B cell (primary cell): ENCODE measurements around the gene SMTN. TPM values are rescaled to one million over a fixed set of nuclear protein-coding genes. Genes with fewer than 3 reads are reported as not detected.

Experiments
- ATAC-seq: fragments of 200-7000 bp; cut with Tn5 transposase; one replicate; pipeline ENCODE4 v1.10.0; 2021; ENCODE audit warnings: low read depth, mild to moderate bottlenecking, moderate number of reproducible peaks, moderate library complexity
- CTCF ChIA-PET: fragments of 350-600 bp; sonication (Branson Sonifier 250); formaldehyde crosslinking; loops from one replicate; lab custom pipeline; 2021; ENCODE audit warnings: antibody characterized with exemption, inconsistent platforms; lab: Charles Lee
- POLR2A ChIA-PET: fragments of 350-600 bp; sonication (Branson Sonifier 250); formaldehyde crosslinking; loops from one replicate; lab custom pipeline; 2021; ENCODE audit warnings: antibody characterized with exemption; lab: Charles Lee
- DNase-seq: peaks from one replicate; pipeline ENCODE4 v3.0.0; 2013
- H2AFZ ChIP-seq: 2 replicates; pipeline ENCODE4 v1.6.1; 2012; ENCODE audit warnings: mild to moderate bottlenecking, low read depth, low read length; ENCODE audit not compliant: insufficient read depth, poor library complexity, severe bottlenecking
- H3K27ac ChIP-seq, 2 donors: 1 replicate in 1 of 2; 2 replicates in 1 of 2; pipeline ENCODE4 v1.5.1; 2012 to 2013; ENCODE audit warnings: low read length in 2 of 2, mild to moderate bottlenecking in 2 of 2, moderate library complexity in 1 of 2
- H3K27me3 ChIP-seq, 4 experiments: fragments of 200-600 bp in 1 of 4; sonication (generic) in 1 of 4; replicated peaks in 1 of 4; 1 replicate in 2 of 4; 2 replicates in 2 of 4; pipeline versions ENCODE4 v1.6.1 to v1.7.0; 2013 to 2016; ENCODE audit warnings: low read length in 3 of 4, mild to moderate bottlenecking in 2 of 4, mixed read lengths in 1 of 4, moderate library complexity in 1 of 4; ENCODE audit not compliant: insufficient read depth in 4 of 4, control insufficient read depth in 3 of 4; ENCODE audit errors: control extremely low read depth in 1 of 4
- H3K36me3 ChIP-seq, 2 experiments: replicated peaks in 1 of 2; 1 replicate in 1 of 2; 2 replicates in 1 of 2; pipeline versions ENCODE4 v1.6.1 to v1.7.1; 2013; ENCODE audit warnings: low read length in 1 of 2; ENCODE audit not compliant: insufficient read depth in 2 of 2, control insufficient read depth in 1 of 2; ENCODE audit errors: control extremely low read depth in 1 of 2, extremely low read depth in 1 of 2
- H3K4me1 ChIP-seq, 2 donors: fragments of 200-600 bp in 1 of 2; sonication (generic) in 1 of 2; 1 replicate in 1 of 2; 2 replicates in 1 of 2; pipeline versions ENCODE4 v1.5.1 to v1.6.1; 2013 to 2017; ENCODE audit warnings: low read length in 2 of 2; ENCODE audit not compliant: control insufficient read depth in 2 of 2, insufficient read depth in 2 of 2
- H3K4me2 ChIP-seq: replicated peaks from 2 replicates; pipeline ENCODE3; 2012; ENCODE audit warnings: mild to moderate bottlenecking, low read depth, low read length; ENCODE audit not compliant: poor library complexity, severe bottlenecking
- H3K4me3 ChIP-seq, 5 experiments: fragments of 200-600 bp in 1 of 5; sonication (generic) in 1 of 5; 1 replicate in 3 of 5; 2 replicates in 2 of 5; pipeline versions ENCODE4 v1.5.1 to v1.7.0; 2011 to 2016; ENCODE audit warnings: low read length in 4 of 5, mild to moderate bottlenecking in 4 of 5, low read depth in 2 of 5, control low read depth in 1 of 5, moderate library complexity in 1 of 5; ENCODE audit not compliant: insufficient read depth in 1 of 5; ENCODE audit errors: control extremely low read depth in 1 of 5, extremely low read depth in 1 of 5
- H3K79me2 ChIP-seq: fragments of 200-600 bp; sonication (generic); one replicate; pipeline ENCODE4 v1.6.0; 2016; ENCODE audit warnings: low read length; ENCODE audit not compliant: control insufficient read depth, insufficient read depth
- H3K9ac ChIP-seq: fragments of 200-600 bp; sonication (generic); 2 replicates; pipeline ENCODE4 v1.6.1; 2017; ENCODE audit warnings: mild to moderate bottlenecking, low read length, moderate library complexity
- H3K9me3 ChIP-seq, 3 donors: one replicate each; pipeline versions ENCODE4 v1.6.1 to v1.7.1; 2013; ENCODE audit warnings: low read length in 2 of 3; ENCODE audit not compliant: control insufficient read depth in 2 of 3, insufficient read depth in 1 of 3; ENCODE audit errors: control extremely low read depth in 1 of 3
- H4K20me1 ChIP-seq: 2 replicates; pipeline ENCODE4 v1.6.0; 2012; ENCODE audit warnings: mild to moderate bottlenecking, low read length; ENCODE audit not compliant: insufficient read depth, control insufficient read depth, poor library complexity, severe bottlenecking
- H3K27ac Mint-ChIP-seq: one replicate; pipeline ENCODE4 v1.8.0; 2021; ENCODE audit warnings: mixed read lengths
- H3K27me3 Mint-ChIP-seq: one replicate; pipeline ENCODE4 v1.8.0; 2021; ENCODE audit warnings: mixed read lengths
- H3K4me1 Mint-ChIP-seq: one replicate; pipeline ENCODE4 v1.8.0; 2021; ENCODE audit warnings: mixed read lengths
- H3K4me3 Mint-ChIP-seq: one replicate; pipeline ENCODE4 v1.8.0; 2021; ENCODE audit warnings: mixed read lengths
- H3K9me3 Mint-ChIP-seq: one replicate; pipeline ENCODE4 v1.8.0; 2022; ENCODE audit warnings: mixed read lengths; ENCODE audit not compliant: insufficient read depth
- CTCF ChIP-seq: fragments of 200-600 bp; IDR thresholded peaks from one replicate; pipeline ENCODE4 v1.8.0; 2022; ENCODE audit warnings: antibody characterized with exemption, mild to moderate bottlenecking
- EZH2 ChIP-seq: IDR thresholded peaks from 2 replicates; pipeline ENCODE4 v1.6.1; 2012; ENCODE audit warnings: borderline replicate concordance, low read depth, mild to moderate bottlenecking, moderate library complexity, low read length; ENCODE audit not compliant: insufficient read depth, poor library complexity, severe bottlenecking
- WGBS: methylation state at CpG from one replicate; pipeline ENCODE4 v1.1.5; 2013; ENCODE audit warnings: missing lambda C conversion rate; ENCODE audit not compliant: insufficient coverage; 5-methylcytosine and 5-hydroxymethylcytosine counted together
- intact Hi-C: fragments of 100-400 bp; cut with micrococcal nuclease; formaldehyde crosslinking; loops from one replicate; pipeline ENCODE4 v1.10.0; 2022
- polyA plus RNA-seq: library from polyadenylated mRNA; depleted of rRNA; stranded (reverse); fragments of >200 nt; gene quantifications from 2 replicates; pipeline ENCODE4 v1.2.3, GENCODE V29; 2012
- total RNA-seq, 2 donors: library from RNA; stranded (reverse); fragments of 120-200 nt in 1 of 2; gene quantifications; 1 replicate in 1 of 2; 2 replicates in 1 of 2; pipeline versions ENCODE4 v1.2.3 to v1.2.4, GENCODE V29; 2013 to 2022

SMTN gene
- total and polyA plus RNA-seq, 2 donors (not counting 1 experiment from before 2014, with no cell fraction given), result 4.0 to 7.0 TPM

GRCh38 chr22:31099386-31099785 lies 18.3 kb downstream of the SMTN start:
- Histone ChIP-seq H3K9me3 (no peaks in the 10 kb centered on the region), H3K9ac (no peak overlapping the region), H3K79me2 (no peaks in the 10 kb centered on the region), H2AFZ (no peak overlapping the region), H3K4me2 (no peak overlapping the region), H3K36me3 (no peaks in the 10 kb centered on the region), H3K4me3 (no peak overlapping the region), H3K4me1 (no peaks in the 10 kb centered on the region), H3K27me3 (no peaks in the 10 kb centered on the region), H3K27ac (no peak overlapping the region), H4K20me1 (no peaks in the 10 kb centered on the region)
- H3K4me3 Mint-ChIP-seq, result no peak overlapping the region
- DNase-seq (no peak), ATAC-seq (no peak)
- no peak overlapping the region for H3K27ac Mint-ChIP-seq
- H3K27me3 Mint-ChIP-seq, result no peaks in the 10 kb centered on the region
- WGBS, result 100% methylated on average over 2 of the region's 6 CpGs
- ChIA-PET CTCF (no interaction called here), POLR2A (interaction anchor here (0.6 kb wide), 1 partner anchor 60 kb away, joined by 3 read pairs; the partner anchor contains the start of gene RNF185)
- TF ChIP-seq EZH2 (no peak), CTCF (no peak)
- no peaks in the 10 kb centered on the region for H3K4me1 Mint-ChIP-seq
- intact Hi-C loops, result no loop called here
- no peaks in the 10 kb centered on the region for H3K9me3 Mint-ChIP-seq

- Mint-ChIP-seq H3K9me3 (no peaks in the 10 kb centered on the region), H3K27ac (no peak overlapping the region), H3K27me3 (no peaks in the 10 kb centered on the region), H3K4me1 (no peaks in the 10 kb centered on the region), H3K4me3 (no peak overlapping the region)
- Histone ChIP-seq H4K20me1 (no peaks in the 10 kb centered on the region), H3K27ac (no peak overlapping the region), H3K79me2 (no peaks in the 10 kb centered on the region), H2AFZ (no peak overlapping the region), H3K36me3 (no peaks in the 10 kb centered on the region), H3K4me1 (no peaks in the 10 kb centered on the region), H3K27me3 (no peaks in the 10 kb centered on the region), H3K4me3 (no peak overlapping the region), H3K9me3 (no peaks in the 10 kb centered on the region), H3K9ac (no peak overlapping the region), H3K4me2 (no peak overlapping the region)
- 98% methylated on average over 23 of the region's 34 CpGs for WGBS
- intact Hi-C loops, result no loop called here
- ChIA-PET CTCF (no interaction called here), POLR2A (no interaction called here)
- no peak for DNase-seq
- ATAC-seq, result no peak
- no peak for TF ChIP-seq EZH2
Measured at GRCh38 chr22:31099841-31100761, 19.0 kb downstream of the SMTN start.
